Activated B cell treated with CpG ODN at 0.5 μM for 24 hours (primary cell): Measurements from ENCODE around the gene ZNF821. TPM values are rescaled to one million over a fixed set of nuclear protein-coding genes. Genes with fewer than 3 reads are reported as not detected.
"Not testable (repeated sequence)": the region's sequence is repeated elsewhere in the genome, so short reads cannot be mapped to it uniquely, and the experiment has no call there.

Experiments used
- ATAC-seq: fragments of 200-7000 bp; cut with Tn5 transposase; one replicate; pipeline ENCODE4 v1.10.0; 2021; ENCODE audit warnings: low read depth, mild to moderate bottlenecking, moderate library complexity
- CTCF ChIA-PET: fragments of 350-600 bp; sonication (Branson Sonifier 250); formaldehyde crosslinking; loops from one replicate; lab custom pipeline; 2021; ENCODE audit warnings: antibody characterized with exemption; lab: Charles Lee
- POLR2A ChIA-PET: fragments of 350-600 bp; sonication (Branson Sonifier 250); formaldehyde crosslinking; loops from one replicate; lab custom pipeline; 2021; ENCODE audit warnings: antibody characterized with exemption; lab: Charles Lee
- DNase-seq: peaks from one replicate; pipeline ENCODE4 v3.0.0; 2022
- H3K27ac Mint-ChIP-seq: one replicate; pipeline ENCODE4 v1.8.0; 2020; ENCODE audit warnings: mixed read lengths
- H3K27me3 Mint-ChIP-seq: one replicate; pipeline ENCODE4 v1.8.0; 2021; ENCODE audit warnings: mixed read lengths
- H3K36me3 Mint-ChIP-seq: one replicate; pipeline ENCODE4 v1.8.0; 2021; ENCODE audit warnings: low read depth, mixed read lengths
- H3K4me1 Mint-ChIP-seq: one replicate; pipeline ENCODE4 v1.8.0; 2021; ENCODE audit warnings: mixed read lengths
- H3K4me3 Mint-ChIP-seq: one replicate; pipeline ENCODE4 v1.8.0; 2020; ENCODE audit warnings: mild to moderate bottlenecking, mixed read lengths
- H3K9me3 Mint-ChIP-seq: one replicate; pipeline ENCODE4 v1.8.0; 2020; ENCODE audit warnings: mixed read lengths
- intact Hi-C: fragments of 100-400 bp; cut with micrococcal nuclease; formaldehyde crosslinking; loops from one replicate; pipeline ENCODE4 v1.15.1; 2024
- total RNA-seq: library from RNA; stranded (reverse); gene quantifications from 2 replicates; pipeline ENCODE4 v1.2.3, GENCODE V29; 2022
- TF ChIP-seq, protein P1 (sequence below): fragments of 200-600 bp; IDR thresholded peaks from one replicate; pipeline ENCODE4 v1.8.0; 2022; ENCODE audit warnings: antibody characterized with exemption, mild to moderate bottlenecking

ZNF821 gene
- total RNA-seq, 1 donor from 2014 or later, result 13.6 TPM

GRCh38 chr16:71915350-71915749, 31.4 kb upstream of the ZNF821 start:
- peaks cover 53% of the 10 kb centered on the region for H3K4me1 Mint-ChIP-seq
- H3K9me3 Mint-ChIP-seq, result no peaks in the 10 kb centered on the region
- H3K27ac Mint-ChIP-seq, result peak overlapping the region; percentile 13
- no peak overlapping the region for H3K4me3 Mint-ChIP-seq
- no peak for DNase-seq
- ChIA-PET CTCF (no interaction called here), POLR2A (no interaction called here)
- TF ChIP-seq, protein P1, sequence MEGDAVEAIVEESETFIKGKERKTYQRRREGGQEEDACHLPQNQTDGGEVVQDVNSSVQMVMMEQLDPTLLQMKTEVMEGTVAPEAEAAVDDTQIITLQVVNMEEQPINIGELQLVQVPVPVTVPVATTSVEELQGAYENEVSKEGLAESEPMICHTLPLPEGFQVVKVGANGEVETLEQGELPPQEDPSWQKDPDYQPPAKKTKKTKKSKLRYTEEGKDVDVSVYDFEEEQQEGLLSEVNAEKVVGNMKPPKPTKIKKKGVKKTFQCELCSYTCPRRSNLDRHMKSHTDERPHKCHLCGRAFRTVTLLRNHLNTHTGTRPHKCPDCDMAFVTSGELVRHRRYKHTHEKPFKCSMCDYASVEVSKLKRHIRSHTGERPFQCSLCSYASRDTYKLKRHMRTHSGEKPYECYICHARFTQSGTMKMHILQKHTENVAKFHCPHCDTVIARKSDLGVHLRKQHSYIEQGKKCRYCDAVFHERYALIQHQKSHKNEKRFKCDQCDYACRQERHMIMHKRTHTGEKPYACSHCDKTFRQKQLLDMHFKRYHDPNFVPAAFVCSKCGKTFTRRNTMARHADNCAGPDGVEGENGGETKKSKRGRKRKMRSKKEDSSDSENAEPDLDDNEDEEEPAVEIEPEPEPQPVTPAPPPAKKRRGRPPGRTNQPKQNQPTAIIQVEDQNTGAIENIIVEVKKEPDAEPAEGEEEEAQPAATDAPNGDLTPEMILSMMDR, result no peak
- H3K36me3 Mint-ChIP-seq, result peaks cover 67% of the 10 kb centered on the region
- H3K27me3 Mint-ChIP-seq, result no peaks in the 10 kb centered on the region
- intact Hi-C loops, result no loop called here
- no peak for ATAC-seq

DNA sequence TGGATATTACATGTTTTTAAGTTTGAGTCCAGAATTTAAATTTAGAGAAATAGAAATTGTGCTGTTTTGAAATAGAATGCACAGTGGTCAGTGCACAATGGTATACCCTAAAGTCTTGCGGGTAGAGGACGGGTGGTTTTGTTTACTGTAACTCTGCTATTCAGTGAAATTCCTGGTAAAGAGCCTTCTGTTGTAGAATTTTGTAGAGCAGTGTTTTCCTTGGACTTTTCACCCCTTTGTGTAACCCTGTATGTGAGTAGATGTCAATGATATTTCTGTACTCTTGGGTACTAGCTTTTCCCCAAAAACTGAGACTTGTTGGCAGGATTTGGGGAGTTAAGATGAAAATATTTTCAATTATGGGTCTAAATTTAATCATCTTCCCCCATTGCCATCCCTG, 30.8 kb upstream of the ZNF821 start:
- Mint-ChIP-seq H3K4me1 (peaks cover 57% of the 10 kb centered on the region), H3K27ac (no peak overlapping the region)

DNA sequence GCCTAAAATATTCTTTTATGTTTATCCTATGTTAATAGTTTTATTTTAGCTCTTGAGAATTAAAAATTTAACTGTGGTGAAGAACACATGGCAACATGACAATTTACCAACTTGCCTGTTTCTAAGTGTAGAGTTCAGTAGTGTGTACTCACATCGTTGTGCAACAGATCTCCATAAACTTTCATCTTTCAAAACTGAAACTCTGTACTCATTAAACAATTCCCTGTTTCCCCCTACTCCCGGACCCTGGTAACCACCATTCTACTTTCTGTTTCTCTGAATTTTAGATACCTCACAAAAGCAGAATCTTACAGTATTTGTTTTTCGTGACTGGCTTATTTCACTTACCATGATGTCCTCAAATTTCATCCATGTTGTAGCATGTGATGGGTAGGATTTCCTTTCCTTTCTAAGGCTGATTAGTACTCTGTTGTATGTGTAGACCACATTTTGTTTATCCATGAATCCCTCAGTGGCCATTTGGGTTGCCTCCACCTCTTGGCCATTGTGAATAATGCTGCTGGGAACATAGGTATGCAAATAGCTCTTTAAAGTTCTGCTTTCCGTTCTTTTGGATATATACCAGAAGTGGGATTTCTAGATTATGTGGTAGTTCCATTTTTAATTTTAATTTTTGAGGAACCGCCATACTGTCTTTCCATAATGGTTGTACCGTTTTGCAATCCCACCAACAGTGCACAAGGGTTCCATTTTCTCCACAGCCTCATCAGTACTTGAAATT, 28.7 kb upstream of the ZNF821 start:
- no peaks in the 10 kb centered on the region for H3K9me3 Mint-ChIP-seq
- no peak overlapping the region for H3K27ac Mint-ChIP-seq
- H3K4me1 Mint-ChIP-seq, result peaks cover 66% of the 10 kb centered on the region
- H3K27me3 Mint-ChIP-seq, result no peaks in the 10 kb centered on the region
- TF ChIP-seq, protein P1, result no peak
- peaks cover 54% of the 10 kb centered on the region for H3K36me3 Mint-ChIP-seq
- ATAC-seq, result no peak
- ChIA-PET POLR2A (no interaction called here), CTCF (no interaction called here)
- intact Hi-C loops, result no loop called here
- no peak overlapping the region for H3K4me3 Mint-ChIP-seq
- DNase-seq, result no peak

More for the DNA sequence above, 30.8 kb upstream of the ZNF821 start:
- DNase-seq (no peak), ATAC-seq (no peak)
- H3K4me3 Mint-ChIP-seq, result no peak overlapping the region
- ChIA-PET POLR2A (no interaction called here), CTCF (no interaction called here)
- H3K36me3 Mint-ChIP-seq, result peaks cover 62% of the 10 kb centered on the region
- H3K27me3 Mint-ChIP-seq, result no peaks in the 10 kb centered on the region
- H3K9me3 Mint-ChIP-seq, result no peaks in the 10 kb centered on the region
- intact Hi-C loops, result no loop called here
- TF ChIP-seq, protein P1, result no peak

DNA sequence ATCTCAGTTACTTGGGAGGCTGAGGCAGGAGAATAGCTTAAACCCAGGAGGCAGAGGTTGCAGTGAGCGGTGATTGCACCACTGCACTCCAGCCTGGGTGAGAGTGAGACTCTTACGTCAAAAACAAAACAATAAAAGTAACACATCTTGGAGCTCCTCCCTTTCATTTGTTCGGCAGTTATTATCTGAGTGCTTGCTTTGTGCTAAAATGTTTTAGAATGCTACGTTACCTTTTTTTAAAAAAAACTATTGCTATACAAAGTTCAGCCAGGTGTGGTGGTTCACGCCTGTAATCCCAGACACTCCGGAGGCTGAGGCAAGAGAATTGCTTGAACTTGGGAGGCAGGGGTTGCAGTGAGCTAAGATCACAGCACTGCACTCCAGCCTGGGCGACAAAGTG, 27.1 kb upstream of the ZNF821 start:
- Mint-ChIP-seq H3K4me3 (no peak overlapping the region), H3K27me3 (no peaks in the 10 kb centered on the region), H3K9me3 (no peaks in the 10 kb centered on the region), H3K36me3 (peaks cover 47% of the 10 kb centered on the region), H3K4me1 (peaks cover 71% of the 10 kb centered on the region), H3K27ac (no peak overlapping the region)
- TF ChIP-seq, protein P1, result no peak
- intact Hi-C loops, result loop anchor here (2.0 kb wide), 1 partner anchor 16 kb away; the partner anchor contains the start of gene IST1
- CTCF ChIA-PET, result no interaction called here
- DNase-seq (no peak), ATAC-seq (no peak)
- POLR2A ChIA-PET, result interaction anchor here (0.6 kb wide), 1 partner anchor 12 kb away, joined by 6 read pairs; no protein-coding TSS in a partner anchor

GRCh38 chr16:71905765-71906164, 21.8 kb upstream of the ZNF821 start:
- H3K27me3 Mint-ChIP-seq, H3K27ac Mint-ChIP-seq, intact Hi-C loops, H3K9me3 Mint-ChIP-seq, ATAC-seq, CTCF ChIA-PET, H3K4me3 Mint-ChIP-seq, DNase-seq: not testable (repeated sequence)
- Mint-ChIP-seq H3K36me3 (peaks cover 38% of the 10 kb centered on the region), H3K4me1 (peaks cover 75% of the 10 kb centered on the region)
- POLR2A ChIA-PET, result interaction anchor here (1.1 kb wide), 1 partner anchor 9 kb away, joined by 3 read pairs; no protein-coding TSS in a partner anchor
